BJ (cell line): ENCODE results near the gene INPP5A. TPM values are rescaled to one million over a fixed set of nuclear protein-coding genes. Genes with fewer than 3 reads are reported as not detected.

Experiments
- CTCF ChIA-PET: fragments of 350-600 bp; formaldehyde crosslinking; extraction: SDS; loops from one replicate; lab custom pipeline; 2021; ENCODE audit warnings: antibody characterized with exemption, inconsistent platforms; lab: Yijun Ruan, JAX
- POLR2A ChIA-PET: fragments of 300-600 bp; sonication (Branson Sonifier 250); formaldehyde crosslinking; extraction: SDS; loops from one replicate; lab custom pipeline; 2021; ENCODE audit warnings: antibody characterized with exemption; lab: Charles Lee
- DNase-seq: peaks from one replicate; pipeline ENCODE4 v3.0.0-alpha.2; 2011; ENCODE audit warnings: low read depth
- H3K27me3 ChIP-seq: 2 replicates; pipeline ENCODE4 v1.6.0; 2011; ENCODE audit warnings: low read length; ENCODE audit not compliant: control insufficient read depth, insufficient read depth
- H3K36me3 ChIP-seq: 2 replicates; pipeline ENCODE4 v1.5.1; 2011; ENCODE audit warnings: low read length; ENCODE audit not compliant: control insufficient read depth, insufficient read depth
- H3K4me3 ChIP-seq: 2 replicates; pipeline ENCODE4 v1.5.1; 2011; ENCODE audit warnings: low read depth, mild to moderate bottlenecking, control low read depth, low read length
- polyA plus RNA-seq: library from polyadenylated mRNA; depleted of rRNA; stranded (reverse); fragments of >200 nt; gene quantifications from 2 replicates; pipeline ENCODE4 v1.2.3, GENCODE V29; 2011
- TF ChIP-seq, protein P1 (sequence below): IDR thresholded peaks from 2 replicates; pipeline ENCODE4 v1.5.1; 2011; ENCODE audit warnings: low read depth, mild to moderate bottlenecking, control low read depth, inconsistent platforms, low read length, moderate library complexity; ENCODE audit not compliant: insufficient read depth

Gene INPP5A
- polyA plus RNA-seq, 1 experiment, result 60.1 TPM

DNA sequence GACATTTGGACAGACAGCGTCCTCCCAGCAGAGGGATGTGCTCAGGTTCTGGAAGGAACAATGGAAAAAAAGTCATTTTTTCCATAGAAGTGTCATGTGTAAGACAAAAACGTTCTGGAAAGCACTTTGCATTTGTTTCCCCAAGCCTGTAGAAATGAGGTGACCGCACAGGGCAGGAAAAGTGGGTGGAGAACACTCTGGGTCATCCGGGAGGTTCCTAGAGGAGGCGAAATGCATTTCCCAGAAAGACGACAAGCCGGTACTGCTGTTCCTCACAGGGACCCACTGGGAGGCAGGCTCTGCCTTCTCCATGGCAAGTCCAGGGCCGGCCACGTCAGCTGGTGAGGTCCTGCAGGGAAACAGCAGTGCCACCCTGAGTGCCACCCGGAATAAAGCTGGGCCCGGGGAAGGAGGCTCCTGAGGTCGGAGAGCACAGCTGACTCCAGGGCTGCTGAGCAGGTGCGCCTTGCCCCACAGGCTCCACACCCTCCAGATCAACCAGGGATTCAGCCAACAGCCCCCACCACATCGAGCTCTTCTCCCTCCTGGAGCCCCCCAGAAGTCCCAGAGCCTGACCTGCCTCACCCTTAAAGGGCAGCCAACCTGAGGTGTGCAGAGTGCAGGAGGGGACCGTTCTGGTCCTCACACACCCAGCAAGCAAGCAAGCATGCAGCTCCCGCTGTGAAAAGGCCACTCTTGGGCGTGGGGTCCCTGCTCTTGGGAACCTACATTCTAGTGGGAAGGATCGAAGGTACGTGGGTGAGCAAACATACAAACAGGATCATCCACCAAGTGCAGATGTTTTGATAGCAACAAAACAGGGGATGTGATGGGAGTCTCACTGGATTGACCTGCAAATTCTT is 28.8 kb upstream of the INPP5A start:
- no peak for DNase-seq
- CTCF ChIA-PET, result interaction anchor here (0.6 to 1.6 kb wide), 2 partner anchors 32 to 245 kb away, joined by 3 read pairs; no protein-coding TSS in a partner anchor
- no peaks in the 10 kb centered on the region for H3K27me3 ChIP-seq
- H3K4me3 ChIP-seq, result no peak overlapping the region
- TF ChIP-seq, protein P1, sequence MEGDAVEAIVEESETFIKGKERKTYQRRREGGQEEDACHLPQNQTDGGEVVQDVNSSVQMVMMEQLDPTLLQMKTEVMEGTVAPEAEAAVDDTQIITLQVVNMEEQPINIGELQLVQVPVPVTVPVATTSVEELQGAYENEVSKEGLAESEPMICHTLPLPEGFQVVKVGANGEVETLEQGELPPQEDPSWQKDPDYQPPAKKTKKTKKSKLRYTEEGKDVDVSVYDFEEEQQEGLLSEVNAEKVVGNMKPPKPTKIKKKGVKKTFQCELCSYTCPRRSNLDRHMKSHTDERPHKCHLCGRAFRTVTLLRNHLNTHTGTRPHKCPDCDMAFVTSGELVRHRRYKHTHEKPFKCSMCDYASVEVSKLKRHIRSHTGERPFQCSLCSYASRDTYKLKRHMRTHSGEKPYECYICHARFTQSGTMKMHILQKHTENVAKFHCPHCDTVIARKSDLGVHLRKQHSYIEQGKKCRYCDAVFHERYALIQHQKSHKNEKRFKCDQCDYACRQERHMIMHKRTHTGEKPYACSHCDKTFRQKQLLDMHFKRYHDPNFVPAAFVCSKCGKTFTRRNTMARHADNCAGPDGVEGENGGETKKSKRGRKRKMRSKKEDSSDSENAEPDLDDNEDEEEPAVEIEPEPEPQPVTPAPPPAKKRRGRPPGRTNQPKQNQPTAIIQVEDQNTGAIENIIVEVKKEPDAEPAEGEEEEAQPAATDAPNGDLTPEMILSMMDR, result 0 out of 2 replicates have a peak, but pooled peaks have one; percentile 4
- POLR2A ChIA-PET, result no interaction called here
- H3K36me3 ChIP-seq, result no peaks in the 10 kb centered on the region

DNA sequence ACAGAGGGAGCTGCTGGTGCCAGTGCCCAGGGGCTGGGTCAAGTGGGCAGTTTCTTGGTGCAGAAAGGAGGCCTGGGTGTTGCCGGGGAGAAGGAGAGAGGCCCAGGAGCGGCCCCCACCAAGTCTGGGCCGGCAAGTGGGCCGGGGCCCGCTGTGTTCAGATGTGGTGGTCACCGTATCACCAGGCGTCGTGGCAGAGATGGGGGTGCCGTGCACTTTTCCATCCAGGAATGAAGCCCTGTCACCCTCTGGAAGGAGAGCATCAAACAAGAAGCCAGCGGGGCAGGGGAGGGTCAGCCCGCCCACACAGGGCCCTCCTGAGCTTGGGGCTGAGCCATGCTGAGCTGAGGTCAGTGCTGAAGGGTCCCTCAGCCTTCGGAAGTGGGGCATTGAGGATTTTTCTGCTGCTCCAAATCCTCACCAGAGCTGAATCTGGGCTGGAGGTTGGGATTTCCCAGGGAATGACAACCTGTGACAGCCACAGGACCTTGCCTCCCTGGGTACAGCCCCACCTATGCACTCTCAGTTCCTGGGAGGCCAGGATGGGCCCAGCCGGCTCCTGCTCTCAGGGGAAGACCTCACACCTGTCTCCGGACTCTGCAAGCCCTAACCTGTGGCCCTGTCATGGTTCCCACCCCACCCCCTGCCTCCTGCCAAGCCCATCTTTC is 27.9 kb upstream of the INPP5A start:
- no peak for DNase-seq
- ChIA-PET CTCF (interaction anchor here (0.6 to 1.6 kb wide), 2 partner anchors 31 to 244 kb away, joined by 3 read pairs; no protein-coding TSS in a partner anchor), POLR2A (no interaction called here)
- H3K27me3 ChIP-seq, result no peaks in the 10 kb centered on the region
- H3K4me3 ChIP-seq, result no peak overlapping the region
- no peaks in the 10 kb centered on the region for H3K36me3 ChIP-seq
- TF ChIP-seq, protein P1, result no peak

DNA sequence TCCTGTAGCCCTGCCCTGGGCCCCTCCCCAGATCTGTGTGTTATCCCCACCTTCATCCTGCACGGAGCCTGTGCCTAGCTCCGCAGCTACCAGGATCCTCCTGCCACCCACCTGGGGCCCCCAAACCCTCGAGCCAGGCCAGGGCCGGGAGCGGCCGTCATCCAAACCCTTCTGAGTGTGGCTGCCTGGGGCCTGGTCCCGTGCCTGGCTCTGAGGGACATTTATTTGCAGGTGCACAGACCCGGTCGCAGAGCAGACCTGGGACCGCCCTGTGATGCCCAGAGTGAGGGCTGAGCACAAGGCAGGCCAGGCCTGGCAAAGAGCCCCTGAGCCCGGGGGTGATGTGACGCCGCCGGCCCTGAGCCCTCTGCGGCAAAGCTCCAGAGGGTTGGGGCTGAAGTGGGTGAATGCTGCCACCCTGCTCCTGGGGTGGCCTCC is 27.4 kb upstream of the INPP5A start:
- TF ChIP-seq, protein P1, result no peak
- CTCF ChIA-PET, result no interaction called here
- Histone ChIP-seq H3K36me3 (no peaks in the 10 kb centered on the region), H3K4me3 (no peak overlapping the region), H3K27me3 (no peaks in the 10 kb centered on the region)
- POLR2A ChIA-PET, result no interaction called here
- DNase-seq, result no peak

DNA sequence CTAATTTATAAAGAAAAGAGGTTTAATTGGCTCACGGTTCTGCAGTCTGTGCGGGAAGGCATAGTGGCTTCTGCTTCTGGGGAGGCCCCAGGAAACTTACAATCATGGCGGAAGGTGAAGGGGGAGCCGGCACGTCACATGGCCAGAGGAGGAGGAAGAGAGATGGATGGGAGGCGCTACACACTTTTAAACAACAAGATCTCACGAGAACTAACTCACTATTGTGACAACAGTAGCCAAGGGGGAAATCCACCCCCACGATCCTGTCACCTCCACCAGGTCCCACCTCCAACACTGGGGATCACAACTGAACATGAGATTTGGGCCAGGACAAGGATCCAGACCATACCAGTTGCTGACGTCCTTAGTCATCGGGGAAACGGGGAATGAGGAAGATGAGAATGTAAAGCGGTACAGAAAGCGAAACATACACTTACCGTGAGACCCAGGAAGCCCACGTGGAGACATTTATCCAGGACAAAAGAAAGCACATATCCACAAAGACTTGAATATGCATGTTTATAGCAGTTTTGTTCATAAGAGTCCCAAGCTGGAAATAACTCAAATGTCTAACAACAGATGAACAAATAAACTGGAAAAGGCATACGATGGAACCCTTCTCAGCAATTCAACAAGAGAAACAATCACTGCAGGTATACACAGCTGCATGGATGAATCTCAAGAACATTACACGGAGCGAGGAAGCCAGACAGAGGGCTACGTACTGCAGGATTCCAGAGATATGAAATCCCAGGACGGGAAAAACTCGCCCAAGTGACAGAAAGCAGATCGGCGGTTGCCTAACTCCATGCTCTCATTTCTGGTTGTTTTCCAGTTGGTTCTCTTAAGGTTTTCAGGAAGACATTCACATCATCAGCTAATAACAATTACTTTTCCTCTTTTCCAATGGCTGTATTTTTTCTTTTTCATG is 26.2 kb upstream of the INPP5A start:
- H3K36me3 ChIP-seq, result no peaks in the 10 kb centered on the region
- POLR2A ChIA-PET, result no interaction called here
- no peak overlapping the region for H3K4me3 ChIP-seq
- no peak for DNase-seq
- no peaks in the 10 kb centered on the region for H3K27me3 ChIP-seq
- CTCF ChIA-PET, result interaction anchor here (0.6 to 1.7 kb wide), 4 partner anchors 10 to 143 kb away, joined by 3 to 4 read pairs (median 3); no protein-coding TSS in a partner anchor
- TF ChIP-seq, protein P1, result no peak
